Ovary (tissue), 9 donors: ENCODE measurements around the gene NCOA1. TPM values are rescaled to one million over a fixed set of nuclear protein-coding genes. Genes with fewer than 3 reads are reported as not detected.

ENCODE experiments used
- DNase-seq, 5 donors: peaks; one replicate each; pipeline ENCODE4 v3.0.0-alpha.2; 2019 to 2020
- H3K27ac ChIP-seq, 2 donors: fragments of 200-600 bp; one replicate each; pipeline versions ENCODE4 v1.5.1 to v1.8.0; 2019 to 2022
- H3K27me3 ChIP-seq: fragments of 200-600 bp; one replicate; pipeline ENCODE4 v1.8.0; 2022
- H3K36me3 ChIP-seq: fragments of 200-600 bp; sonication (generic); one replicate; pipeline ENCODE4 v1.5.1; 2019
- H3K4me1 ChIP-seq: one replicate; pipeline ENCODE4 v1.8.1; 2013; ENCODE audit warnings: mild to moderate bottlenecking, moderate library complexity; ENCODE audit not compliant: insufficient read depth
- H3K4me3 ChIP-seq: fragments of 200-600 bp; sonication (generic); one replicate; pipeline ENCODE4 v1.5.1; 2017
- H3K9me3 ChIP-seq, 2 donors: fragments of 200-600 bp in 1 of 2; sonication (generic) in 1 of 2; one replicate each; pipeline versions ENCODE4 v1.5.1 to v1.8.1; 2013 to 2019; ENCODE audit warnings: mild to moderate bottlenecking in 1 of 2, moderate library complexity in 1 of 2
- EP300 ChIP-seq: sonication (generic); formaldehyde crosslinking; IDR thresholded peaks from one replicate; pipeline ENCODE4 v1.6.1; 2017; ENCODE audit warnings: antibody characterized with exemption
- POLR2A ChIP-seq: fragments of 450-650 bp; IDR thresholded peaks from one replicate; pipeline ENCODE4 v1.6.1; 2017; ENCODE audit warnings: antibody characterized with exemption, mild to moderate bottlenecking, moderate library complexity
- WGBS, 3 donors: extraction: QIAGEN DNeasy Blood & Tissue Kit in 1 of 3; methylation state at CpG; one replicate each; pipeline versions ENCODE4 v1.1.5 to v1.1.7; 2013 to 2017; 5-methylcytosine and 5-hydroxymethylcytosine counted together
- intact Hi-C, 4 donors: fragments of 100-400 bp; cut with DNase I; formaldehyde crosslinking; loops; one replicate each; pipeline versions ENCODE4 v1.11.0 to v1.15.1; 2022 to 2023
- polyA plus RNA-seq, 2 donors: library from polyadenylated mRNA; stranded (reverse); fragments of 200-250 nt in 1 of 2; fragments of 350-450 nt in 1 of 2; fragmentation: Illumina TruSeq in 1 of 2; extraction: RNeasy Lipid Tissue Mini Kit (QIAGEN cat#74804) in 1 of 2; gene quantifications; one replicate each; pipeline ENCODE4 v1.2.3, GENCODE V29; 2013 to 2014
- total RNA-seq, 7 donors: library from RNA; depleted of rRNA in 2 of 7; stranded (reverse); fragments of >200 nt in 2 of 7; fragmentation: NEBNext Ultra II Directional in 3 of 7; extraction: Animal tissue kit (Norgen Biotek cat#: 25700) in 3 of 7; gene quantifications; one replicate each; pipeline versions ENCODE4 v1.1.0 to v1.2.4, GENCODE V29; 2016 to 2023
- TF ChIP-seq, protein P1 (sequence below), 3 donors: fragments of 450-650 bp in 2 of 3; fragments of 200-600 bp in 1 of 3; IDR thresholded peaks; one replicate each; pipeline versions ENCODE4 v1.5.1 to v1.8.0; 2016 to 2022; ENCODE audit warnings: antibody characterized with exemption in 3 of 3, mild to moderate bottlenecking in 1 of 3
- donor health status: DM: no; HTN: no; CAD: no; lungs with moderate emphysema.
- donor health status: DM: no; HTN: no; CAD: no.
- donor health status: Bipolar disorder and iron deficiency.
- donor health status: DM: yes; HTN: yes; CAD: no.
- donor health status: DM: no; HTN: no; CAD: no.
- donor health status: DM: yes; HTN: yes; CAD: no.

NCOA1 gene
- total and polyA plus RNA-seq, 9 donors = 20.2 to 69.0 (median 57.3) TPM

DNA sequence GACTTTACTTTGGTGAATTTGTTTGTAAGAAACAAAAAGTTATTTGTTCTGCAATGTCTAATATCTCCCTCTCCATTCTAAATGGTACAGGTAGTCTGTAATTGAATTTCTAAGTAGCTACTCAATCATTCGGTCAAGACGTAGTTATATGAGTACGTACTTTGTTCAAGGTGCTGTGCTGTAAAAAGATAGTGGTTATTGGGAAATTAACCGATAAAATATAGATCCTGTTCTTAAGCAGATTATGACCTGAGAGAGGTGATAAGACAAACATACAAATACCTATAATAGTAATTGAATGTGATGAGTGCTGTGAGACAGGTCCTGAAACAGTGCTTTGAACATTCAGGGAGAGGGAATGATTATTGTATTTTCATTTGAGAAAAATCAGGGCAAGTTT lies 7.1 kb downstream of the NCOA1 start:
- peaks cover 5% of the 10 kb centered on the region for H3K4me1 ChIP-seq
- no peaks in the 10 kb centered on the region for H3K27me3 ChIP-seq
- no peak overlapping the region for H3K27ac ChIP-seq
- intact Hi-C loops = no loop called here
- TF ChIP-seq EP300 (no peak), POLR2A (no peak)
- TF ChIP-seq, protein P1, sequence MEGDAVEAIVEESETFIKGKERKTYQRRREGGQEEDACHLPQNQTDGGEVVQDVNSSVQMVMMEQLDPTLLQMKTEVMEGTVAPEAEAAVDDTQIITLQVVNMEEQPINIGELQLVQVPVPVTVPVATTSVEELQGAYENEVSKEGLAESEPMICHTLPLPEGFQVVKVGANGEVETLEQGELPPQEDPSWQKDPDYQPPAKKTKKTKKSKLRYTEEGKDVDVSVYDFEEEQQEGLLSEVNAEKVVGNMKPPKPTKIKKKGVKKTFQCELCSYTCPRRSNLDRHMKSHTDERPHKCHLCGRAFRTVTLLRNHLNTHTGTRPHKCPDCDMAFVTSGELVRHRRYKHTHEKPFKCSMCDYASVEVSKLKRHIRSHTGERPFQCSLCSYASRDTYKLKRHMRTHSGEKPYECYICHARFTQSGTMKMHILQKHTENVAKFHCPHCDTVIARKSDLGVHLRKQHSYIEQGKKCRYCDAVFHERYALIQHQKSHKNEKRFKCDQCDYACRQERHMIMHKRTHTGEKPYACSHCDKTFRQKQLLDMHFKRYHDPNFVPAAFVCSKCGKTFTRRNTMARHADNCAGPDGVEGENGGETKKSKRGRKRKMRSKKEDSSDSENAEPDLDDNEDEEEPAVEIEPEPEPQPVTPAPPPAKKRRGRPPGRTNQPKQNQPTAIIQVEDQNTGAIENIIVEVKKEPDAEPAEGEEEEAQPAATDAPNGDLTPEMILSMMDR (IDR thresholded peaks at IDR 0.05) = no peak
- H3K36me3 ChIP-seq = no peaks in the 10 kb centered on the region
- no peak overlapping the region for H3K4me3 ChIP-seq
- 83 to 94% (median 92%) methylated on average over 4 of the region's 4 CpGs for WGBS, 3 donors
- H3K9me3 ChIP-seq = no peaks in the 10 kb centered on the region
- DNase-seq = no peak

- Histone ChIP-seq H3K27ac (no peak overlapping the region), H3K4me3 (no peak overlapping the region), H3K36me3 (no peaks in the 10 kb centered on the region), H3K9me3 (no peaks in the 10 kb centered on the region), H3K4me1 (peaks cover 1% of the 10 kb centered on the region), H3K27me3 (no peaks in the 10 kb centered on the region)
- intact Hi-C loops = no loop called here
- TF ChIP-seq EP300 = no peak
- TF ChIP-seq, protein P1 (IDR thresholded peaks at IDR 0.05) = no peak
- no peak for TF ChIP-seq POLR2A
- DNase-seq = no peak
- WGBS, 3 donors = 79 to 89% (median 82%) methylated on average over 2 of the region's 2 CpGs
These were observed 10.8 kb downstream of the NCOA1 start for GRCh38 chr2:24501813-24502212.

DNA sequence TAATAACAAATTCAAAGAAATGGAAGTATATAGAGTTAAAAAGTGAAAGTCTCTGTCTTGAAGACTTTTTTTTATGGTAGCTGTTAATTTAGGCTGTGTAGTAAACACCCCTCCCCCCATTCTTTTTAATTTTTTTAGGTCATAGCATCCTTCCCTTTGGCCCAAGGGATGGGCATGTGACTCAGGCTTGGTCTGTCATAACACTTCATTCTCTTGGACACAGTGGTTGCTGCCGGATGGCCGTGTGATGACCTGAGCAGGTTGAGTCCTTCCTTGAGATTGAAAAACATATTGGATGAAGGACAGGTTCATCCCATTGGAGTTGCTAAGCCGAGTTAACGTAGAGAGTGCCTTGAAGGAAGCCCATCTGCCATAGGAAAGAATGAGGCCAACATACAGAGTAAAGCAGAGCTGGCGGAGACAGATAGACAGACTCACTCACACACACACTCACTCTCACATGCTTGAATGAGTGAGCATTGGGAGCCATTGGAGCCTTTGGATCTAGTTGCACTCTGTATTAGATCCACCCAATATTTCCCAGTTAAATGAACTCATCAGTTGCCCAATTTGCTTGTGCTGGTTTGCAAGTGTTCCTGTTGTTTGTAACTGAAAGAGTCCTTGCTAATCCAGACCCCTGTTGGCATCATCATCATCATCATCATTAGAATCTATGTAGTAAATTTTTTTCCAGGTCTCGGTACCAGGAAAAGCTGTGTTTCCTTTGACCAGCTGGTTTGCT lies 14.7 kb downstream of the NCOA1 start:
- Histone ChIP-seq H3K27ac (no peak overlapping the region), H3K4me3 (no peak overlapping the region), H3K27me3 (no peaks in the 10 kb centered on the region), H3K36me3 (no peaks in the 10 kb centered on the region), H3K9me3 (no peaks in the 10 kb centered on the region), H3K4me1 (peaks cover 2% of the 10 kb centered on the region)
- TF ChIP-seq POLR2A (no peak), EP300 (no peak)
- TF ChIP-seq, protein P1 (IDR thresholded peaks at IDR 0.05) = no peak
- intact Hi-C loops = no loop called here
- no peak for DNase-seq
- 95 to 97% (median 96%) methylated on average over 6 of the region's 6 CpGs for WGBS, 3 donors

DNA sequence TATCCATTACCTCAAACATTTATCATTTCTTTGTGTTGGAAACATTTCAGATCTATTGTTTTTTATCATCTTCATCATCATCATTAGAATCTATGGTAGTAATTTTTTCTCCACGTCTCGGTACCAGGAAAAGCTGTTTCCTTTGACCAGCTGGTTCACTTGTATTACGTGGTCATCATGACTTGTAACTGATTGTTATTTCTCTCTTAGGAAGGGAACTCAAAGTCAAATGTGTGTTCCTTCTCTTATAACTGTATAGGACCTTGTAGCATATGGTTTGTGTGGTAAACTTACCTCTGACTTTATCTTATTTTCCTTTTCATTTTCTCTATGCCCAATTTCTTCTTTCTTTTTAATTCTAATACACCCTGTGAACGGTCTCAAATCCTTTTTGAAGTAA lies 16.5 kb downstream of the NCOA1 start:
- Histone ChIP-seq H3K27me3 (no peaks in the 10 kb centered on the region), H3K27ac (no peak overlapping the region), H3K4me1 (peaks cover 4% of the 10 kb centered on the region), H3K36me3 (no peaks in the 10 kb centered on the region), H3K4me3 (no peak overlapping the region), H3K9me3 (no peaks in the 10 kb centered on the region)
- TF ChIP-seq EP300 = no peak
- TF ChIP-seq, protein P1 (IDR thresholded peaks at IDR 0.05) = no peak
- TF ChIP-seq POLR2A = no peak
- intact Hi-C loops = no loop called here
- no peak for DNase-seq
- 84 to 86% (median 86%) methylated on average over 4 of the region's 4 CpGs for WGBS, 3 donors
